NT2/D1 (cell line): ENCODE data around the gene CHMP6.

ENCODE experiments used
- SUZ12 ChIP-seq: IDR thresholded peaks from 2 replicates; pipeline ENCODE4 v1.6.1; 2011; ENCODE audit not compliant: insufficient read length, insufficient read depth; ENCODE audit errors: extremely low read depth
- YY1 ChIP-seq: IDR thresholded peaks from 2 replicates; pipeline ENCODE4 v1.6.1; 2011; ENCODE audit not compliant: insufficient read length, insufficient read depth
- ZNF274 ChIP-seq: IDR thresholded peaks from 2 replicates; pipeline ENCODE4 v1.6.1; 2011; ENCODE audit warnings: mild to moderate bottlenecking, low read depth, low read length

DNA sequence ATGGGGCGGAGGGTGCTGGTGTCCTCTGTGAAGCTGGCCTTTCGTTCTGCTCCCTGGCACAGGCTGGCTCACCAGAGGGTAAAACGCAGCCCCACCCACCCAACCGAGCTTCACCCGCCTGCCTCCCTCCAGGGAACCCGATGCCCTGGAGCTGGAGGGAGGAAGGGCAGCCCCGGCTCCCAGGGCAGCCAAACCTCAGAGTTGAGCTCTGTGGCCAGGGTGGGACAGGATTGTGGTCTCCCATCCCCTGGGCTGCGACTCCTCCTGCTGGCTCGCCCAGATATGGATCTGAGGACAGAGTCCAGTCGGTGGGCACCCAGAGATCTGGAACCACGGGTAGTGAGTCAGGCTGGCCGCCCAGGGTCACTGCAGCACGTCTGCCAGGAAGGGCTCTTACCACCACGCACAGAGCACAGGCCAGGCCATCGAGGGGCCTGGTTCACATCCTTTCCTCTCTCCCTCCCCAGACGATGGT lies 42.6 kb upstream of the CHMP6 start:
- no peak for TF ChIP-seq ZNF274
- TF ChIP-seq YY1 = no peak
- no peak for TF ChIP-seq SUZ12
